ENCODE results near the gene SYT13. TPM values are rescaled to one million over a fixed set of nuclear protein-coding genes. Genes with fewer than 3 reads are reported as not detected.
A peak's percentile ranks its signal among the peaks of the same experiment; 100 is the strongest.

SYT13 gene
- total RNA-seq, 1 experiment from 2014 or later, result 4.3 TPM

DNA sequence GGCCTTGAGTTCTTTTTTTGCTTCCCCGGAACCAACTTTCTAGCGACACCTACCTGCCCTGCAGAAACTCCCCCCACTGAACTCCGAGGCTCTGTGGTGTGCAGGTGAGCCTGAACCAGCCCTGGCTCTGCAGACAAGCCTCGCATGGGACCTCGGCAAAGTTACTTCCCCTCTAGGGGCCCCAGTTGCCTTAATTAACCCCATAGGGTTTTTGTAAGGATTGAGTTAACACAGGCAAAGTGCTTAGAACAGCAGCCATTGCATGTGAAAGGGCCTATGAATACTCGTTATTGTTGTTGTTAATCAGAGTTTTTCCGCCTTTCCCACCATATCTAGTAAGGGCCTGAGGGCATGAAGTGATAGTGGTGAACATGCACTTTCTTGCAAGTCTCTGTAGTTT, 12.6 kb upstream of the SYT13 start:
- Histone ChIP-seq H3K9me3 (ENCODE audit: control insufficient read depth, low read depth, low read length) (no peaks in the 10 kb centered on the region), H3K9ac (ENCODE audit: extremely low read depth, insufficient read length, low read length) (no peak overlapping the region), H3K27ac (ENCODE audit: insufficient read length, low read depth, low read length) (no peak overlapping the region), H4K8ac (replicated peaks; ENCODE audit: insufficient read length, low read depth, low read length) (no peak overlapping the region), H2BK5ac (ENCODE audit: insufficient read length, low read length) (no peak overlapping the region), H3T11ph (ENCODE audit: low read length) (no peak overlapping the region), H3K4me1 (ENCODE audit: insufficient read depth, low read length) (no peaks in the 10 kb centered on the region; the same call in 1 of the 2 replicates), H3K23me2 (ENCODE audit: insufficient read length, low read depth, low read length, poor library complexity, severe bottlenecking) (no peaks in the 10 kb centered on the region), H4K91ac (ENCODE audit: insufficient read length, low read depth, low read length) (no peak overlapping the region), H2BK15ac (ENCODE audit: low read depth, low read length) (no peak overlapping the region), H3K4me2 (ENCODE audit: insufficient read depth, insufficient read length, low read length) (no peak overlapping the region), H3K56ac (ENCODE audit: insufficient read length, low read depth, low read length) (no peak overlapping the region), H2BK20ac (ENCODE audit: low read depth, low read length, poor library complexity, severe bottlenecking) (no peak overlapping the region), H3K27me3 (ENCODE audit: insufficient read depth, low read length) (no peaks in the 10 kb centered on the region; the same call in 1 of the 2 replicates), H3K79me1 (ENCODE audit: insufficient read depth, low read depth, low read length, poor library complexity, severe bottlenecking) (no peaks in the 10 kb centered on the region), H3K4ac (ENCODE audit: low read depth, low read length) (no peak overlapping the region), H3K23ac (ENCODE audit: insufficient read length, low read depth, low read length) (no peak overlapping the region), H3K79me2 (ENCODE audit: insufficient read depth, low read length) (no peaks in the 10 kb centered on the region), H2BK120ac (ENCODE audit: low read depth, low read length, poor library complexity, severe bottlenecking) (no peak overlapping the region), H4K20me1 (ENCODE audit: control insufficient read depth, insufficient read depth, insufficient read length) (no peaks in the 10 kb centered on the region), H2AFZ (ENCODE audit: low read length) (no peak overlapping the region), H4K5ac (ENCODE audit: insufficient read length, low read depth, low read length) (no peak overlapping the region), H3K14ac (ENCODE audit: insufficient read depth, low read length) (no peak overlapping the region), H2BK12ac (ENCODE audit: insufficient read length, low read depth, low read length) (no peak overlapping the region), H2AK5ac (ENCODE audit: insufficient read length, low read length) (no peak overlapping the region), H3K18ac (ENCODE audit: insufficient read length, low read depth, low read length) (no peak overlapping the region)
- TF ChIP-seq, protein P1, sequence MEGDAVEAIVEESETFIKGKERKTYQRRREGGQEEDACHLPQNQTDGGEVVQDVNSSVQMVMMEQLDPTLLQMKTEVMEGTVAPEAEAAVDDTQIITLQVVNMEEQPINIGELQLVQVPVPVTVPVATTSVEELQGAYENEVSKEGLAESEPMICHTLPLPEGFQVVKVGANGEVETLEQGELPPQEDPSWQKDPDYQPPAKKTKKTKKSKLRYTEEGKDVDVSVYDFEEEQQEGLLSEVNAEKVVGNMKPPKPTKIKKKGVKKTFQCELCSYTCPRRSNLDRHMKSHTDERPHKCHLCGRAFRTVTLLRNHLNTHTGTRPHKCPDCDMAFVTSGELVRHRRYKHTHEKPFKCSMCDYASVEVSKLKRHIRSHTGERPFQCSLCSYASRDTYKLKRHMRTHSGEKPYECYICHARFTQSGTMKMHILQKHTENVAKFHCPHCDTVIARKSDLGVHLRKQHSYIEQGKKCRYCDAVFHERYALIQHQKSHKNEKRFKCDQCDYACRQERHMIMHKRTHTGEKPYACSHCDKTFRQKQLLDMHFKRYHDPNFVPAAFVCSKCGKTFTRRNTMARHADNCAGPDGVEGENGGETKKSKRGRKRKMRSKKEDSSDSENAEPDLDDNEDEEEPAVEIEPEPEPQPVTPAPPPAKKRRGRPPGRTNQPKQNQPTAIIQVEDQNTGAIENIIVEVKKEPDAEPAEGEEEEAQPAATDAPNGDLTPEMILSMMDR (conservative IDR thresholded peaks at IDR 0.05), result peak; percentile 47; the same call in 2 of the 3 replicates
- DNase-seq, result peak; percentile 85
- Mint-ChIP-seq H3K27me3 (ENCODE audit: low read depth) (peaks cover 18% of the 10 kb centered on the region), H3K9me3 (no peaks in the 10 kb centered on the region; a peak in 2 of 5 replicates), H3K4me3 (no peak overlapping the region), H3K27ac (peak overlapping the region in 1 of 3 experiments; percentile 74; a peak in 2 of 7 replicates), H3K36me3 (ENCODE audit: insufficient read depth in 1 of 3, low read depth in 3 of 3) (no peaks in the 10 kb centered on the region; a peak in 1 of 7 replicates), H3K4me1 (peaks cover 8 to 12% of the 10 kb centered on the region in 2 experiments)
- WGBS (ENCODE audit: extremely low coverage, insufficient read length, low lambda C conversion rate), result no CpG with 5 or more reads among the region's 7 CpGs
